Right lobe of liver (tissue), 6 donors: ENCODE measurements around the gene ALG14. TPM values are rescaled to one million over a fixed set of nuclear protein-coding genes. Genes with fewer than 3 reads are reported as not detected.

Source experiments
- ATAC-seq, 4 donors: fragments of 200-7000 bp; cut with Tn5 transposase; one replicate each; pipeline ENCODE4 v1.9.1; 2020; ENCODE audit warnings: mild to moderate bottlenecking in 4 of 4, moderate library complexity in 4 of 4
- DNase-seq, 3 donors: peaks; one replicate each; pipeline ENCODE4 v3.0.0-alpha.2; 2020
- H3K27ac ChIP-seq, 3 donors: fragments of 200-600 bp; one replicate each; pipeline ENCODE4 v1.8.0; 2022
- H3K27me3 ChIP-seq, 2 donors: fragments of 200-600 bp; one replicate each; pipeline ENCODE4 v1.8.0; 2022
- H3K36me3 ChIP-seq, 4 donors: fragments of 200-600 bp; sonication (generic) in 1 of 4; one replicate each; pipeline versions ENCODE4 v1.5.1 to v1.8.0; 2017 to 2022; ENCODE audit warnings: control low read depth in 1 of 4
- H3K4me1 ChIP-seq, 4 donors: fragments of 200-600 bp; sonication (generic) in 1 of 4; one replicate each; pipeline versions ENCODE4 v1.5.1 to v1.8.0; 2017 to 2022; ENCODE audit warnings: control low read depth in 1 of 4
- H3K4me3 ChIP-seq, 3 donors: fragments of 200-600 bp; one replicate each; pipeline ENCODE4 v1.8.0; 2022
- H3K9me3 ChIP-seq, 4 donors: fragments of 200-600 bp; sonication (generic) in 1 of 4; one replicate each; pipeline versions ENCODE4 v1.5.1 to v1.8.0; 2017 to 2022; ENCODE audit warnings: control low read depth in 1 of 4
- CTCF ChIP-seq, 4 donors: fragments of 200-600 bp in 3 of 4; fragments of 450-650 bp in 1 of 4; IDR thresholded peaks; one replicate each; pipeline versions ENCODE4 v1.5.1 to v1.8.0; 2016 to 2022; ENCODE audit warnings: antibody characterized with exemption in 4 of 4, mild to moderate bottlenecking in 2 of 4
- POLR2A ChIP-seq: fragments of 450-650 bp; IDR thresholded peaks from one replicate; pipeline ENCODE4 v1.6.1; 2017; ENCODE audit warnings: antibody characterized with exemption, mild to moderate bottlenecking
- WGBS: methylation state at CpG from one replicate; pipeline ENCODE4 v1.1.6; 2018; ENCODE audit warnings: low coverage, low lambda C conversion rate; ENCODE audit not compliant: insufficient coverage; ENCODE audit errors: missing lambda C conversion rate; 5-methylcytosine and 5-hydroxymethylcytosine counted together
- intact Hi-C, 2 donors: fragments of 100-400 bp; cut with DNase I; formaldehyde crosslinking; loops; one replicate each; pipeline versions ENCODE4 v1.11.2 to v1.14.1; 2022
- total RNA-seq, 6 experiments: library from RNA; depleted of rRNA in 2 of 6; stranded (reverse); fragments of >200 nt in 2 of 6; fragmentation: NEBNext Ultra II Directional in 3 of 6; extraction: Animal tissue kit (Norgen Biotek cat#: 25700) in 3 of 6; gene quantifications; one replicate each; pipeline versions ENCODE4 v1.1.0 to v1.2.4, GENCODE V29; 2016 to 2023
- donor health status: DM: no; HTN: yes; CAD: no.
- donor health status: DM: no; HTN: no; CAD: no.
- donor health status: DM: no; HTN: no; CAD: no.
- donor health status: DM: no; HTN: yes; CAD: no.
- donor health status: DM: no; HTN: yes; CAD: no.

The ALG14 gene
- total RNA-seq, 6 experiments from 2014 or later = 1.5 to 8.3 (median 5.0) TPM

- peak in 1 of 3 donors; percentile 60 for DNase-seq
- no peak overlapping the region for H3K4me3 ChIP-seq
- WGBS = 5% methylated on average over 2 of the region's 2 CpGs
- intact Hi-C loops = loop anchor here in 1 of 2 donors (2.0 kb wide), 1 partner anchor 189 kb away; no protein-coding TSS in a partner anchor
- H3K9me3 ChIP-seq = no peaks in the 10 kb centered on the region
- ATAC-seq = peak; percentile 86 to 92 (median 88)
- H3K27ac ChIP-seq = no peak overlapping the region
- no peaks in the 10 kb centered on the region for H3K4me1 ChIP-seq
- no peaks in the 10 kb centered on the region for H3K27me3 ChIP-seq
- no peaks in the 10 kb centered on the region for H3K36me3 ChIP-seq
- TF ChIP-seq CTCF (IDR thresholded peaks at IDR 0.05) (peak; percentile 73 to 93 (median 82)), POLR2A (no peak)
Observed at GRCh38 chr1:95041491-95042165, 31.1 kb downstream of the ALG14 start.

GRCh38 chr1:95040032-95040525, 32.7 kb downstream of the ALG14 start:
- intact Hi-C loops = no loop called here
- Histone ChIP-seq H3K27ac (no peak overlapping the region), H3K27me3 (no peaks in the 10 kb centered on the region), H3K9me3 (no peaks in the 10 kb centered on the region), H3K4me3 (no peak overlapping the region), H3K4me1 (no peaks in the 10 kb centered on the region), H3K36me3 (no peaks in the 10 kb centered on the region)
- TF ChIP-seq CTCF (IDR thresholded peaks at IDR 0.05) = no peak
- no peak for TF ChIP-seq POLR2A
- DNase-seq (no peak), ATAC-seq (no peak)
- WGBS = no CpG with 5 or more reads among the region's 2 CpGs

- no peaks in the 10 kb centered on the region for H3K9me3 ChIP-seq
- H3K27me3 ChIP-seq = no peaks in the 10 kb centered on the region
- ATAC-seq = no peak
- no peaks in the 10 kb centered on the region for H3K36me3 ChIP-seq
- no peak overlapping the region for H3K27ac ChIP-seq
- DNase-seq = no peak
- intact Hi-C loops = loop anchor here in 1 of 2 donors (10.0 kb wide), 1 partner anchor 175 kb away; no protein-coding TSS in a partner anchor
- TF ChIP-seq POLR2A (no peak), CTCF (IDR thresholded peaks at IDR 0.05) (no peak)
- H3K4me3 ChIP-seq = no peak overlapping the region
- WGBS = 87% methylated on average over 11 of the region's 12 CpGs
- no peaks in the 10 kb centered on the region for H3K4me1 ChIP-seq
Observed at GRCh38 chr1:95039360-95040031, 33.3 kb downstream of the ALG14 start.

GRCh38 chr1:95035536-95035935, 37.2 kb downstream of the ALG14 start:
- 93% methylated on average over 1 of the region's 1 CpG for WGBS
- no peaks in the 10 kb centered on the region for H3K27me3 ChIP-seq
- H3K36me3 ChIP-seq = no peaks in the 10 kb centered on the region
- ATAC-seq (no peak), DNase-seq (no peak)
- H3K27ac ChIP-seq = no peak overlapping the region
- no peaks in the 10 kb centered on the region for H3K9me3 ChIP-seq
- H3K4me3 ChIP-seq = no peak overlapping the region
- TF ChIP-seq POLR2A (no peak), CTCF (IDR thresholded peaks at IDR 0.05) (no peak)
- H3K4me1 ChIP-seq = no peaks in the 10 kb centered on the region
- intact Hi-C loops = loop anchor here in 1 of 2 donors (10.0 kb wide), 1 partner anchor 171 kb away; no protein-coding TSS in a partner anchor
